Mucosa of rectum (tissue), 2 donors: ENCODE measurements around the gene NFIB.
A peak's percentile ranks its signal among the peaks of the same experiment; 100 is the strongest.

Experiments
- H3K27ac ChIP-seq, 2 donors: one replicate each; pipeline ENCODE4 v1.7.0; 2013; ENCODE audit warnings: inconsistent platforms in 2 of 2, low read depth in 2 of 2, low read length in 2 of 2
- H3K27me3 ChIP-seq, 2 donors: one replicate each; pipeline ENCODE4 v1.7.0; 2013; ENCODE audit warnings: low read length in 2 of 2; ENCODE audit not compliant: control insufficient read depth in 2 of 2, insufficient read depth in 2 of 2
- H3K36me3 ChIP-seq, 2 donors: one replicate each; pipeline ENCODE4 v1.7.0; 2013; ENCODE audit warnings: low read length in 2 of 2; ENCODE audit not compliant: control insufficient read depth in 2 of 2, insufficient read depth in 2 of 2
- H3K4me1 ChIP-seq, 2 donors: one replicate each; pipeline ENCODE4 v1.7.0; 2013; ENCODE audit warnings: low read length in 2 of 2, mild to moderate bottlenecking in 1 of 2; ENCODE audit not compliant: control insufficient read depth in 2 of 2, insufficient read depth in 2 of 2
- H3K4me3 ChIP-seq, 2 donors: one replicate each; pipeline ENCODE4 v1.7.0; 2013; ENCODE audit warnings: low read length in 2 of 2
- H3K9ac ChIP-seq, 2 donors: one replicate each; pipeline ENCODE4 v1.7.0; 2013; ENCODE audit warnings: low read length in 2 of 2, low read depth in 1 of 2, mild to moderate bottlenecking in 1 of 2
- H3K9me3 ChIP-seq, 2 donors: one replicate each; pipeline ENCODE4 v1.7.0; 2013; ENCODE audit warnings: low read length in 2 of 2; ENCODE audit not compliant: control insufficient read depth in 2 of 2
- donor health status: healthy.
- donor health status: Normal muscosa, but diverticular disease.

NFIB gene

GRCh38 chr9:14180093-14180959 lies 133.6 kb downstream of the NFIB start:
- H3K27ac ChIP-seq, result peak overlapping the region; percentile 34 to 75
- H3K9me3 ChIP-seq, result no peaks in the 10 kb centered on the region
- H3K4me3 ChIP-seq, result peak overlapping the region; percentile 31 to 53
- no peaks in the 10 kb centered on the region for H3K27me3 ChIP-seq
- no peaks in the 10 kb centered on the region for H3K36me3 ChIP-seq
- peaks cover 7 to 14% of the 10 kb centered on the region in 2 donors for H3K4me1 ChIP-seq
- H3K9ac ChIP-seq, result peak overlapping the region; percentile 4 to 43

- no peaks in the 10 kb centered on the region for H3K9me3 ChIP-seq
- H3K27ac ChIP-seq, result peak overlapping the region in 1 of 2 donors; percentile 75
- H3K4me3 ChIP-seq, result no peak overlapping the region
- H3K4me1 ChIP-seq, result peaks cover 7 to 14% of the 10 kb centered on the region in 2 donors
- no peak overlapping the region for H3K9ac ChIP-seq
- H3K27me3 ChIP-seq, result no peaks in the 10 kb centered on the region
- no peaks in the 10 kb centered on the region for H3K36me3 ChIP-seq
Measured at GRCh38 chr9:14179449-14179848, 134.5 kb downstream of the NFIB start.

- Histone ChIP-seq H3K4me3 (no peak overlapping the region), H3K27me3 (no peaks in the 10 kb centered on the region), H3K36me3 (no peaks in the 10 kb centered on the region), H3K9me3 (no peaks in the 10 kb centered on the region), H3K4me1 (peaks cover 7 to 11% of the 10 kb centered on the region in 2 donors), H3K9ac (no peak overlapping the region), H3K27ac (no peak overlapping the region)
Measured at GRCh38 chr9:14175778-14176177, 138.2 kb downstream of the NFIB start.

- peaks cover 0 to 1% of the 10 kb centered on the region in 2 donors for H3K4me1 ChIP-seq
- H3K27ac ChIP-seq, result no peak overlapping the region
- no peaks in the 10 kb centered on the region for H3K27me3 ChIP-seq
- no peaks in the 10 kb centered on the region for H3K9me3 ChIP-seq
- no peak overlapping the region for H3K4me3 ChIP-seq
- H3K9ac ChIP-seq, result no peak overlapping the region
- no peaks in the 10 kb centered on the region for H3K36me3 ChIP-seq
Measured at GRCh38 chr9:14173713-14174112, 140.2 kb downstream of the NFIB start.

GRCh38 chr9:14170973-14171596 lies 142.9 kb downstream of the NFIB start:
- Histone ChIP-seq H3K27ac (no peak overlapping the region), H3K9me3 (no peaks in the 10 kb centered on the region), H3K4me3 (no peak overlapping the region), H3K9ac (no peak overlapping the region), H3K4me1 (no peaks in the 10 kb centered on the region), H3K36me3 (no peaks in the 10 kb centered on the region), H3K27me3 (no peaks in the 10 kb centered on the region)

- H3K9ac ChIP-seq, result no peak overlapping the region
- no peaks in the 10 kb centered on the region for H3K9me3 ChIP-seq
- no peaks in the 10 kb centered on the region for H3K27me3 ChIP-seq
- no peak overlapping the region for H3K27ac ChIP-seq
- H3K36me3 ChIP-seq, result no peaks in the 10 kb centered on the region
- H3K4me3 ChIP-seq, result no peak overlapping the region
- no peaks in the 10 kb centered on the region for H3K4me1 ChIP-seq
Measured at GRCh38 chr9:14170392-14170931, 143.5 kb downstream of the NFIB start.

GRCh38 chr9:14168381-14168780 lies 145.6 kb downstream of the NFIB start:
- Histone ChIP-seq H3K4me3 (no peak overlapping the region), H3K4me1 (no peaks in the 10 kb centered on the region), H3K27ac (no peak overlapping the region), H3K9ac (no peak overlapping the region), H3K9me3 (no peaks in the 10 kb centered on the region), H3K36me3 (no peaks in the 10 kb centered on the region), H3K27me3 (no peaks in the 10 kb centered on the region)

GRCh38 chr9:14165376-14166035 lies 148.4 kb downstream of the NFIB start:
- no peaks in the 10 kb centered on the region for H3K36me3 ChIP-seq
- no peak overlapping the region for H3K9ac ChIP-seq
- no peaks in the 10 kb centered on the region for H3K9me3 ChIP-seq
- H3K4me1 ChIP-seq, result no peaks in the 10 kb centered on the region
- no peak overlapping the region for H3K4me3 ChIP-seq
- H3K27me3 ChIP-seq, result no peaks in the 10 kb centered on the region
- H3K27ac ChIP-seq, result no peak overlapping the region

GRCh38 chr9:14164908-14165307 lies 149.0 kb downstream of the NFIB start:
- H3K36me3 ChIP-seq, result no peaks in the 10 kb centered on the region
- H3K9me3 ChIP-seq, result no peaks in the 10 kb centered on the region
- no peaks in the 10 kb centered on the region for H3K4me1 ChIP-seq
- H3K27ac ChIP-seq, result no peak overlapping the region
- no peak overlapping the region for H3K9ac ChIP-seq
- no peak overlapping the region for H3K4me3 ChIP-seq
- H3K27me3 ChIP-seq, result no peaks in the 10 kb centered on the region
